ENCODE measurements around the gene SDK2. TPM values are rescaled to one million over a fixed set of nuclear protein-coding genes. Genes with fewer than 3 reads are reported as not detected.

The SDK2 gene
- total and polyA plus RNA-seq, 9 of the 15 experiments (the other 6 are each of a cell fraction or from before 2014, with no cell fraction given) = 0.04 TPM; not detected in 8

DNA sequence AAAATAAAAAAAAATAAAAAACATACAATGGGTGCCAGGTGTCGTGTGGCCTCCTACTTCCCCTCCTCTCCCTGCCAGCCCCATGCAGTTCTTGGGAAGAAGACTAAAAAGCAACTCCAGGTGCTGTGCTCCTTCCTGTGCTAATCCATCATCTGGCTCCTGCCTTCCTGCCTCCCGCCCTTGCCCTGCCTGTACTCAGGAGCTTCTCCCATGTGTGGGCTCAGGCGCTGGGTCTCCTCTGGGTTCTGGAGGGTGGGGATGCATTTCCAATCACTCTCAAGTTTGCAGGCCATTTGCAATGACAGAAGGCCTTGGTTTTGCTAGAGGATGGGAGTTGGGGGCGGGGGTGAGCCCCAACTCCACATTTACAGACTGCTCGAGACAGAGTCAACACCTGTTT lies 122.9 kb downstream of the SDK2 start (continued):
- TF ChIP-seq, protein P1, sequence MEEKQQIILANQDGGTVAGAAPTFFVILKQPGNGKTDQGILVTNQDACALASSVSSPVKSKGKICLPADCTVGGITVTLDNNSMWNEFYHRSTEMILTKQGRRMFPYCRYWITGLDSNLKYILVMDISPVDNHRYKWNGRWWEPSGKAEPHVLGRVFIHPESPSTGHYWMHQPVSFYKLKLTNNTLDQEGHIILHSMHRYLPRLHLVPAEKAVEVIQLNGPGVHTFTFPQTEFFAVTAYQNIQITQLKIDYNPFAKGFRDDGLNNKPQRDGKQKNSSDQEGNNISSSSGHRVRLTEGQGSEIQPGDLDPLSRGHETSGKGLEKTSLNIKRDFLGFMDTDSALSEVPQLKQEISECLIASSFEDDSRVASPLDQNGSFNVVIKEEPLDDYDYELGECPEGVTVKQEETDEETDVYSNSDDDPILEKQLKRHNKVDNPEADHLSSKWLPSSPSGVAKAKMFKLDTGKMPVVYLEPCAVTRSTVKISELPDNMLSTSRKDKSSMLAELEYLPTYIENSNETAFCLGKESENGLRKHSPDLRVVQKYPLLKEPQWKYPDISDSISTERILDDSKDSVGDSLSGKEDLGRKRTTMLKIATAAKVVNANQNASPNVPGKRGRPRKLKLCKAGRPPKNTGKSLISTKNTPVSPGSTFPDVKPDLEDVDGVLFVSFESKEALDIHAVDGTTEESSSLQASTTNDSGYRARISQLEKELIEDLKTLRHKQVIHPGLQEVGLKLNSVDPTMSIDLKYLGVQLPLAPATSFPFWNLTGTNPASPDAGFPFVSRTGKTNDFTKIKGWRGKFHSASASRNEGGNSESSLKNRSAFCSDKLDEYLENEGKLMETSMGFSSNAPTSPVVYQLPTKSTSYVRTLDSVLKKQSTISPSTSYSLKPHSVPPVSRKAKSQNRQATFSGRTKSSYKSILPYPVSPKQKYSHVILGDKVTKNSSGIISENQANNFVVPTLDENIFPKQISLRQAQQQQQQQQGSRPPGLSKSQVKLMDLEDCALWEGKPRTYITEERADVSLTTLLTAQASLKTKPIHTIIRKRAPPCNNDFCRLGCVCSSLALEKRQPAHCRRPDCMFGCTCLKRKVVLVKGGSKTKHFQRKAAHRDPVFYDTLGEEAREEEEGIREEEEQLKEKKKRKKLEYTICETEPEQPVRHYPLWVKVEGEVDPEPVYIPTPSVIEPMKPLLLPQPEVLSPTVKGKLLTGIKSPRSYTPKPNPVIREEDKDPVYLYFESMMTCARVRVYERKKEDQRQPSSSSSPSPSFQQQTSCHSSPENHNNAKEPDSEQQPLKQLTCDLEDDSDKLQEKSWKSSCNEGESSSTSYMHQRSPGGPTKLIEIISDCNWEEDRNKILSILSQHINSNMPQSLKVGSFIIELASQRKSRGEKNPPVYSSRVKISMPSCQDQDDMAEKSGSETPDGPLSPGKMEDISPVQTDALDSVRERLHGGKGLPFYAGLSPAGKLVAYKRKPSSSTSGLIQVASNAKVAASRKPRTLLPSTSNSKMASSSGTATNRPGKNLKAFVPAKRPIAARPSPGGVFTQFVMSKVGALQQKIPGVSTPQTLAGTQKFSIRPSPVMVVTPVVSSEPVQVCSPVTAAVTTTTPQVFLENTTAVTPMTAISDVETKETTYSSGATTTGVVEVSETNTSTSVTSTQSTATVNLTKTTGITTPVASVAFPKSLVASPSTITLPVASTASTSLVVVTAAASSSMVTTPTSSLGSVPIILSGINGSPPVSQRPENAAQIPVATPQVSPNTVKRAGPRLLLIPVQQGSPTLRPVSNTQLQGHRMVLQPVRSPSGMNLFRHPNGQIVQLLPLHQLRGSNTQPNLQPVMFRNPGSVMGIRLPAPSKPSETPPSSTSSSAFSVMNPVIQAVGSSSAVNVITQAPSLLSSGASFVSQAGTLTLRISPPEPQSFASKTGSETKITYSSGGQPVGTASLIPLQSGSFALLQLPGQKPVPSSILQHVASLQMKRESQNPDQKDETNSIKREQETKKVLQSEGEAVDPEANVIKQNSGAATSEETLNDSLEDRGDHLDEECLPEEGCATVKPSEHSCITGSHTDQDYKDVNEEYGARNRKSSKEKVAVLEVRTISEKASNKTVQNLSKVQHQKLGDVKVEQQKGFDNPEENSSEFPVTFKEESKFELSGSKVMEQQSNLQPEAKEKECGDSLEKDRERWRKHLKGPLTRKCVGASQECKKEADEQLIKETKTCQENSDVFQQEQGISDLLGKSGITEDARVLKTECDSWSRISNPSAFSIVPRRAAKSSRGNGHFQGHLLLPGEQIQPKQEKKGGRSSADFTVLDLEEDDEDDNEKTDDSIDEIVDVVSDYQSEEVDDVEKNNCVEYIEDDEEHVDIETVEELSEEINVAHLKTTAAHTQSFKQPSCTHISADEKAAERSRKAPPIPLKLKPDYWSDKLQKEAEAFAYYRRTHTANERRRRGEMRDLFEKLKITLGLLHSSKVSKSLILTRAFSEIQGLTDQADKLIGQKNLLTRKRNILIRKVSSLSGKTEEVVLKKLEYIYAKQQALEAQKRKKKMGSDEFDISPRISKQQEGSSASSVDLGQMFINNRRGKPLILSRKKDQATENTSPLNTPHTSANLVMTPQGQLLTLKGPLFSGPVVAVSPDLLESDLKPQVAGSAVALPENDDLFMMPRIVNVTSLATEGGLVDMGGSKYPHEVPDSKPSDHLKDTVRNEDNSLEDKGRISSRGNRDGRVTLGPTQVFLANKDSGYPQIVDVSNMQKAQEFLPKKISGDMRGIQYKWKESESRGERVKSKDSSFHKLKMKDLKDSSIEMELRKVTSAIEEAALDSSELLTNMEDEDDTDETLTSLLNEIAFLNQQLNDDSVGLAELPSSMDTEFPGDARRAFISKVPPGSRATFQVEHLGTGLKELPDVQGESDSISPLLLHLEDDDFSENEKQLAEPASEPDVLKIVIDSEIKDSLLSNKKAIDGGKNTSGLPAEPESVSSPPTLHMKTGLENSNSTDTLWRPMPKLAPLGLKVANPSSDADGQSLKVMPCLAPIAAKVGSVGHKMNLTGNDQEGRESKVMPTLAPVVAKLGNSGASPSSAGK (IDR thresholded peaks at IDR 0.05) = no peak
- TF ChIP-seq ZNF239 (CRISPR knock-in tag; IDR thresholded peaks at IDR 0.05) = no peak
- TF ChIP-seq, protein P2, sequence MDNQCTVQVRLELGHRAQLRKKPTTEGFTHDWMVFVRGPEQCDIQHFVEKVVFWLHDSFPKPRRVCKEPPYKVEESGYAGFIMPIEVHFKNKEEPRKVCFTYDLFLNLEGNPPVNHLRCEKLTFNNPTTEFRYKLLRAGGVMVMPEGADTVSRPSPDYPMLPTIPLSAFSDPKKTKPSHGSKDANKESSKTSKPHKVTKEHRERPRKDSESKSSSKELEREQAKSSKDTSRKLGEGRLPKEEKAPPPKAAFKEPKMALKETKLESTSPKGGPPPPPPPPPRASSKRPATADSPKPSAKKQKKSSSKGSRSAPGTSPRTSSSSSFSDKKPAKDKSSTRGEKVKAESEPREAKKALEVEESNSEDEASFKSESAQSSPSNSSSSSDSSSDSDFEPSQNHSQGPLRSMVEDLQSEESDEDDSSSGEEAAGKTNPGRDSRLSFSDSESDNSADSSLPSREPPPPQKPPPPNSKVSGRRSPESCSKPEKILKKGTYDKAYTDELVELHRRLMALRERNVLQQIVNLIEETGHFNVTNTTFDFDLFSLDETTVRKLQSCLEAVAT (IDR thresholded peaks at IDR 0.05) = no peak
- TF ChIP-seq, protein P3, sequence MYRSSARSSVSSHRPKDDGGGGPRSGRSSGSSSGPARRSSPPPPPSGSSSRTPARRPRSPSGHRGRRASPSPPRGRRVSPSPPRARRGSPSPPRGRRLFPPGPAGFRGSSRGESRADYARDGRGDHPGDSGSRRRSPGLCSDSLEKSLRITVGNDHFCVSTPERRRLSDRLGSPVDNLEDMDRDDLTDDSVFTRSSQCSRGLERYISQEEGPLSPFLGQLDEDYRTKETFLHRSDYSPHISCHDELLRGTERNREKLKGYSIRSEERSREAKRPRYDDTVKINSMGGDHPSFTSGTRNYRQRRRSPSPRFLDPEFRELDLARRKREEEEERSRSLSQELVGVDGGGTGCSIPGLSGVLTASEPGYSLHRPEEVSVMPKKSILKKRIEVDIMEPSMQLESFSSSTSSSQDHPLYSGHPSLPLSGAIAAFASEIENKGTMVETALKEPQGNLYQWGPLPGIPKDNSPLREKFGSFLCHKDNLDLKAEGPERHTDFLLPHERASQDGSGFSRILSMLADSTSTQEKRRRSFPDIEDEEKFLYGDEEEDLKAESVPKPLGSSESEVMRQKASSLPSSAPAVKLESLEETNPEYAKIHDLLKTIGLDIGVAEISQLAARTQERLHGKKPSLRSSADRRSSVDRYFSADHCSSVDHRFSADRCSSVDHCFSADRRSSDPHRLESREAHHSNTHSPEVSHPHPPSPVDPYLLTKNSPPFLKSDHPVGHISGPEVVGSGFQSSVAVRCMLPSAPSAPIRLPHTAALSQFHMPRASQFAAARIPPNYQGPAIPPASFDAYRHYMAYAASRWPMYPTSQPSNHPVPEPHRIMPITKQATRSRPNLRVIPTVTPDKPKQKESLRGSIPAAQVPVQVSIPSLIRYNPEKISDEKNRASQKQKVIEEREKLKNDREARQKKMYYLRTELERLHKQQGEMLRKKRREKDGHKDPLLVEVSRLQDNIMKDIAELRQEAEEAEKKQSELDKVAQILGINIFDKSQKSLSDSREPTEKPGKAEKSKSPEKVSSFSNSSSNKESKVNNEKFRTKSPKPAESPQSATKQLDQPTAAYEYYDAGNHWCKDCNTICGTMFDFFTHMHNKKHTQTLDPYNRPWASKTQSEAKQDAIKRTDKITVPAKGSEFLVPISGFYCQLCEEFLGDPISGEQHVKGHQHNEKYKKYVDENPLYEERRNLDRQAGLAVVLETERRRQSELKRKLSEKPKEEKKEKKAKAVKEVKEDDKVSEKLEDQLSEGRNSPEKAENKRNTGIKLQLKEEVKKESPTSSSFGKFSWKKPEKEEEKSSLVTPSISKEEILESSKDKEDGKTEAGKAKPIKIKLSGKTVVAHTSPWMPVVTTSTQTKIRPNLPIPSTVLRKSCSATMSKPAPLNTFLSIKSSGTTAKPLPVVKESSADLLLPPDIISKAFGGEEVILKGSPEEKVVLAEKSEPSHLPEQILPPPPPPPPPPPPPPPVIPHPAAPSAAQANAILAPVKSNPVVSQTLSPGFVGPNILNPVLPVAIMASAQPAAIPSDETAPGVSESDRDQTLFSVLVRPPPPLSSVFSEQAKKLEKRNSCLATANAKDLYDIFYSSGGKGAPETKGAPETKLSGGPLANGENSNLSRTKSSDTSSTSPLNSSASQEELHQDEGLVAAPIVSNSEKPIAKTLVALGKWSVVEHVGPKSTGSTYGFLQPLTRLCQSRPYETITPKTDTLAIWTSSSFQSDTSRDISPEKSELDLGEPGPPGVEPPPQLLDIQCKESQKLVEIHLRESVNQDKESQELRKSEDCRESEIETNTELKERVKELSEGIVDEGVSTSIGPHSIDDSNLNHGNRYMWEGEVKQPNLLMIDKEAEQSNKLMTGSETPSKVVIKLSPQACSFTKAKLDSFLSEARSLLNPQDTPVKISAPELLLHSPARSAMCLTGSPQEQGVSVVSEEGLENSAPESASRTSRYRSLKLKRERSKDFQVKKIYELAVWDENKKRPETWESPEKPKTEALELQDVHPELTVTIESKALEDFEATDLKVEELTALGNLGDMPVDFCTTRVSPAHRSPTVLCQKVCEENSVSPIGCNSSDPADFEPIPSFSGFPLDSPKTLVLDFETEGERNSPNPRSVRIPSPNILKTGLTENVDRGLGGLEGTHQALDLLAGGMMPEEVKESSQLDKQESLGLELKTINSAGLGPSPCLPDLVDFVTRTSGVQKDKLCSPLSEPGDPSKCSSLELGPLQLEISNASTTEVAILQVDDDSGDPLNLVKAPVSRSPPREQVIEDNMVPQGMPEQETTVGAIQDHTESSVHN (IDR thresholded peaks at IDR 0.05; ENCODE audit: borderline replicate concordance in 1 of 2, low read depth in 1 of 2) = no peak
- TF ChIP-seq ZNF780A (CRISPR knock-in tag; IDR thresholded peaks at IDR 0.05) = no peak
- no peak for TF ChIP-seq ZNF253 (CRISPR knock-in tag; conservative IDR thresholded peaks at IDR 0.05)

All from K562 (cell line).